ENCODE results near the gene TMIE.

Gene TMIE, protein sequence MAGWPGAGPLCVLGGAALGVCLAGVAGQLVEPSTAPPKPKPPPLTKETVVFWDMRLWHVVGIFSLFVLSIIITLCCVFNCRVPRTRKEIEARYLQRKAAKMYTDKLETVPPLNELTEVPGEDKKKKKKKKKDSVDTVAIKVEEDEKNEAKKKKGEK

GRCh38 chr3:46701181-46701939, at the start of gene TMIE:
Gene TMIE, plus strand, starts transcription at chr3:46701392. Its CDS starts 96 bp downstream, at chr3:46701488.
- peak; percentile 43 for DNase-seq (ENCODE audit: low spot score)

- DNase-seq (ENCODE audit: low spot score) = peak; percentile 13
Measured at GRCh38 chr3:46655271-46655670, 45.9 kb upstream of the TMIE start.

DNA sequence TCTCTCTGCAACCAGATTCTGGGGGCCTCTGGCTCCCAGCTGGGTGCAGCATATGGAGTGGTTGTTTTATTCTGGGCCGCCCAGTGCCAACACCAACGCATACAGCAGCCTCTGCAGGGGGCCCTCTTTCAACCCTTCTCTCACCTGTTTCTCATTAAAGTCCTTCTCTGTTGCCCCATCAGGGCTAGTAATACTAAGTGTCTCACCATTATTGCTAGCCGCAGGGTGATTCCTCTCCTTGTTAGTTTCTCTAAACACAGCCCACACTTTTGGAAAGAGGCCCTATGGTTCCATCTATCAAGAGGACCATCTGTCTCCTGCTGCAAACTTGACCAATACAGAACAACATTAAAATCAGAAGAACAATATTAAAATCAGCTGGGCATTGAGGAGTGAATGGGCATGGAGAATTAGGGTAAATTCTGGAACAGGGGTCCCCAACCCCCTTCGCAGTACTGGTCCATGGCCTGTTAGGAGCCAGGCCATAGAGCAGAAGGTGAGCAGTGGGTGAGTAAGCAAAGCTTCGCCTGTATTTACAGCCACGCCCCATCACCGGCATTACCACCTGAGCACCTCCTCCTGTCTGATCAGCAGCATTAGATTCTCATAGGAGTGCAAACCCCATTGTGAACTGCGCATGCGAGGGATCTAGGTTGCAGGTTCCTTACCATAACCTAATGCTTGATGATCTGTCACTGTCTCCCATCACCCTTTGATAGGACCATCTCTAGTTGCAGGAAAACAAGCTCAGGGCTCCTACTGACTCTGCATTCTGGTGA, 44.2 kb upstream of the TMIE start:
- no peak for DNase-seq (ENCODE audit: low spot score)

- peak; percentile 7 for DNase-seq (ENCODE audit: low spot score)
Measured at GRCh38 chr3:46659285-46659684, 41.9 kb upstream of the TMIE start.

DNA sequence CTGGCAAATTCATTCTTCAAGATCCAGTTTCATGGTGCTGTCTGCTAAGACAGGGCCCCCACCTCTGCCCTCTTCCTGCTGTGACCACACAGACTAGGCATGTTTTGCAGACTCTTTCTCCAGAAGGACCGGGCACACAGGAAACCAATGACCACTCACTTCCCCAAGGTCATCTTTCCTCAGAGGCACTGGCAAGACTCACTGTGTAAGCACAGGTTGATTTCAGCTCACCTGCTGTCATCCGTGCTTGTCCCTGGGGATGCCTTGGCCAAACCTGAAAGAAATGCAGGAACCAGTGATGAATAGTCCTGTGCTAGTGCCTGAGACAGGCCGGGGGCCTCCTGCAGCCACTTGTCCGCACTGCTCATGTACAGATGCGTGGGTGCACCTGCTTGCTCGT, 41.2 kb upstream of the TMIE start:
- peak; percentile 7 for DNase-seq (ENCODE audit: low spot score)

DNA sequence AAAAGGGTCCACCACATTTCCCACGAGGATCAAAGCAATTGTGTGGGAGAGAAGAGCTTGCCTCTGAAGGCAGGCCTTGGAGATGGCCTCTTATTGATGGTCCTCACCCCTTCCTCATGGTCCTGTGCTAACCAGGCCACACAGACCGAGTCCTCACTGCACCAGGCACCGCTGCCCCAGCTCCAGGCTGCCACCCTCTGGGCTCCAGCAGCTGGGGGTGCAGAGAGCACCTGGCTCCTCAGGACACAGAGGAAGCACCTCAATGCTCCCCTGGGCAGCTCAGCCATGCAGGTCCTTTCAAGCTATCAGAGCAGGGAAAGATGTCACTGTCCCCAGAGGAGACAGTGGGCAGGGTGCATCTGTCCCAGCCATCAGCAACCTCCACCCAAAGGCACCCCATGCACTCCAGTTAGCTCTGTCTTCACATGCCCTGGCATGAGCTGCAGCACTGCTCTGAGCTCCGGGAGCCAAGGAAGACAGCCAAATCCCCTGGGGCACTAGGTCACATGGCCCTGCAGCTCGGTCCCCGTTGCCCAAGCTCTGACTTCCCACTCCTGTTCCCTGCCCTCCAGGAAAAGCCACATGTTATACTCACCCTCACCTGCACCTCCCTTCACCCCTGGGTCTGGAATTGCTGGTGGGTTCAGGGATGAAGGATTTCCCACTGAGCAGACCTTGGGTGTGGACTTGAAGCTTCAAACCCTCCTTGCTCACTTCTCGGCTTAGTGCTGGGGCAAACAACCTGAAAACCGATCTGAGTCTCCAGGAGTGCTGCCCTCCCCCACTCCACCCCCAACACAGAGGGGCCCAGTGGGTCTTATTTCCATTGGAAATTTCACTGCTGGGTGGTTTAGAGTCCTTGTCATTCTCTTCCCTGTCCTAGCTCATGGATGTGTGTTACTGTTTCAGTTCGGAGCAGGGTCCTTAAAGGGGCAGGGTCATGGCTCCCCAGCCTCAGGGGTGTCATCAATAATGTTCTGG, 40.4 kb upstream of the TMIE start:
- peak; percentile 7 for DNase-seq (ENCODE audit: low spot score)

DNA sequence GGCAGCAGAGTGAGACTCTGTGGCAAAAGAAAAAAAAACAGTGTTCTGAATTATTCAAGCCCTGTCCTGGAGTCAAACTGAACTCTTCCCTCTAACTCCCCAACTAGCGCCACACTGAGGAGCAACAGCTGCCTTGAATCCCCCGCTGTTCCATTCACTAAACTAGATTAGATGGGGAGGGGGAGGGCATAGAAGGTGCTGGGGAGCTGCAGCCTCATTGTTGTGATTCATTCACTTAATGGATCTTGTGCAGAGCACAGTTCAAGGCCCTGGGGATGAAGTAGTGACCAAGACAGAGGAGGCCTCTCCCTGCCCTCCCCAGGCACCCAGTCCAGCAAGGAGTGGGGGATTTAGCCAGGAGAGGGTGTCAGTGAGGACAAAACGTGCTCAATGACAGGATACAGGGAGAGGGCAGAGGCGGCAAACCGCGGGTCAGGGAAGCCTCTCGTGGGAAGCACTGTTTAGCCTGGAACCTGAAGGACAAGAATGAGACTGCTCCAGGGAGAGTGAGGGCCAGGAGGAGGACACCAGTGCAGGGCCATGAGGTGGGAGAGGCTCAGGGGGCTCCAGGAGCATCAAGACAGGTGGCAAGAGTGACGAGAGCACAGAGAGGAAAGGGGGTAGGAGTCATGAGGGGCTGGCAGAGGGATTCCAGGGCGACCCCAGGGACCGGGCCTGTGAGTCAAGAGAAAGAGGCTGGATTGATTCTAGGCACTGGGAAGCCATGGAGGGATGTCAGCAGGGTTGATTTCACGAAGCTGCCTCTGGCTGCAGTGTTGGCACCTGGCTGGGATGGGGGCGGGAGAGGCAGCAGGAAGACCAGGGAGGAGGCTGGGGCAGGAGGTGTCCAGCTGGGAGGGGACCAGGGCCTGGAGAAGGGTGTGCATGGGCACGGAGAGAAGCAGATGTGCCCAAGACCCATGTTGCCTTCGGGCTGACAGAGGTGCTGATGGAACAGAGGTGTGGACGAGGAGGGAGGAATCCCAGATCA, 39.1 kb upstream of the TMIE start:
- no peak for DNase-seq (ENCODE audit: low spot score)

DNA sequence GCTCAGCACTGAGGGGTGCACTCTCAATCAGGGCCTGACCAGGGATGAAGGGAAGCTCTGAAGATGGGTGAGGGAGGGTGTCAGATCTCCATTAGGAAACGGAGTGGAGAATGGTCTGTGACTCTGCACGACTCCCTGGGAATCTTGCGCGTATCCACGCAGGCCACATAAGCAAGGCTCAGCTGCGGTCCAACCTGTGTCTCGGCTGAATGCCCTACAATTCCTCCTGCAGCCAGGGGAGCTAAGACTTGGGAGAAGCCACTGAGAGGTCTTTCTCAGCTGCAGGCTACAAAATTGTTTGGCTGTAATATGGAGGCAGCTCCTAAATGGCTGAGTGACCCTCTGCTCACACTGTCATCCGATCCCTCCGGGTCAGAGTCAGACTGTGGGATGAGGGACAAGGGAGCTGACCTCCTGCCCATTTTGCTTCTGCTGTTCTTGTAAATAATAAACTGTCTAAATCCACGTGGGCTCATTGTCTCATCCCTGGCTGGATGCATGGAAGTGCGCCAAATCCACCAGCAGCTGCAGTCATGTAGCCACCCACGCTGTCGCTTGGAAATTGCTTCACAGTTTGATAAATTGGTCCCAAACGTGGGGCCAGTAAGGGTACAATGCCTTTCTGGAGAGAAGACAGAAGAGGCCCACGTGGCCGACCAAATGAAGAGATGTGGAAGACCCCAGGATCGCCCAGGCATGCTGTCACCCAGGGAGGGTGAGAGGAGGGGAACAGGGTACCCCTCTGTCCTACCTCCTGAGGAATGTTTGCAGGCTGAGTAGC, 38.2 kb upstream of the TMIE start:
- DNase-seq (ENCODE audit: low spot score) = peak; percentile 80

DNA sequence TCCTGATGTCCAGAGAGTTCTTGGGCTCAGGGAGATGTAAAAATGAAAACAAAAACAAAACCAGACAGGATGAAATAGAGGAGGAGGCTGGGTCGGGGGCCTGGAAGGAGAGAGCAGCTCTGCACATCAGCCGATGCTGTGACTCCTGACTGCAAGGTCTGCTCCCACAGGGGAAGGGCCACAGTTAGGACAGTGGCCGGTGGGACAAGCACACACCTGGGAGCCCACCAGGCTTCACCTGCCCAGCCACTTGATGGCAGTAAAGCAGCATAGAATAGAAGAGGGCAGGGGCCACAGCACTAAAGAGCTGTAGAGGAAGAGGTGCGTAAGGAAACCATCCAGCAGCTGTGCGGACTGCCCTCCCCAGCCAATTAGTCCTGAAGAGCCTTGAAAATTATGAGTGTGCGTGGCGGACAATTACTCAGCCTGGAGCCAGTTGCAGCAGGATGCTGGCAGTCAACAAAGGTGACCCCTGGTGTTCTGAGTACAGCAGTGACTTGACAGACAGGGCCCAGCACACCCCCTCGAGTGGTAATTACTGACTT, 37.5 kb upstream of the TMIE start:
- DNase-seq (ENCODE audit: low spot score) = peak; percentile 10

DNA sequence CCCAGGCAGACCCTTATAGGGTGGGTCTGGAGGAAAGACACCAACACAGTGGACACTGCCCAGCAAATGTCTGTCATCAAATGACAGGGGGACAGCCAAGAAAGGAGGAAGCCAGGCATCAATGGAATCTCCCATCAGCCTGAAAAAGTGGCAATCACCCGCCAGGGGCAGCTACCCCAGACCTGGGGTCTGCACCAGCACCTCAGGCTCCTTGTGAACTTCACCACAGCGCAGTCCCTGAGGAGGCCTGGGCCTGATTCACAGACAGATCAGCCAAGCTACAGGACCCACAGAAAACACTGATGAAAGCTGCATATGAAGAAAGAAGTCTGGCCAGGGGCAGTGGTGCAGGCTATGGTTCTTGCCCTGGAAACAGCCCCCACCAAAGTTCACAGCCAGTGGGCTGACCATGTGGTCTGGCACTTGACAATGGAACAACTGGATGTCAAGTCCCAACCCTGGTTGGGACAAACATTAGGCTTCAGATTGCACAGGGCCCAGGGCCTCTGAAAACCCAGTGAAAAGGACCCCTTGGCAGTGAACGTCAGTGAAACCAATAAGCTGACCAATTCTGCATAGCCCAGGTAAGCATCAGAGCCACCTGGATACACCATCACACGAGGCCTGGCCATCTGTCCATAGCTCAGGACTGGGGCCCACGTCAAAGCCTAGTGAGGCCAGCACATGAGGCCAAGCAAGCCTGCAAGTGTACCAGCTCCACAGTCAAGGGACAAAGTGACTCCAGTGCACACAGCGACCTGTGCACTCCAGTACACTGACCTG, 36.8 kb upstream of the TMIE start:
- peak; percentile 6 for DNase-seq (ENCODE audit: low spot score)

DNA sequence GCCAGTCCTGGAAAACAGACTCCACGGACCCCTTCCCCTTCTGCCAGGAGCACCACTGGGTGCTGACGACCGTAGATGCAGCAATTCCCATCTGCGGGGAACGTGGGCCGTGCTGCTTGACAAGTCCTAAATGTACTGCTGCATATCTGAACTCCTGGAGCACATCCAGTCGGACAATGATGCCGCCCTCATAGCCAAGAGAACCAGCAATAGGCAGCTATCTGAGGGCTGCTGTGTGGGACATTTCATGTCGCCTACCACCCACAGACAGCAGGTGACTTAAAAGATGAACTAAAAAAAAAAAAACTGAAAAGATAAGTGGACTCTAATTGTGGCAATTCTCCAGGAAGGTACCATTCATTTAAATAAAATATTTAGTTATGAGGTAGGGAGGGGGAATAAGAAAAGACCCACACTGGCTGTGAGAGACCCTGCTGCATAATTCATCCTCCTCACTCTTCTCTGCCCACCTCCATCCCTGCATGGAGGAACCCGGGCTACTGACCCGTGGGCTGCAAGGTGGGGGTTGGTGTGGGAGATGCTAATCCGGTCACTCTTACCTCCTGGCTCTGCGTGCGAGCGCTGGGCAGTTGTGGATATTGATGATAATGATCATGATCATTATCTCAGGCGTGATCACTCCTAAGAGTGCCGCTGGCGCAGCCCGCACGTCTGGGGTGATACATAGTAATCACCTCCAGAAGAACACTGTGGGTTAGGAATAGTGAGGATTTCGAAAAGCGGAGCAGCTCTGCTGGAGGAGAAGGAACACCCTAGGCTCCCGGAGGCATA, 36.0 kb upstream of the TMIE start:
- no peak for DNase-seq (ENCODE audit: low spot score)

DNA sequence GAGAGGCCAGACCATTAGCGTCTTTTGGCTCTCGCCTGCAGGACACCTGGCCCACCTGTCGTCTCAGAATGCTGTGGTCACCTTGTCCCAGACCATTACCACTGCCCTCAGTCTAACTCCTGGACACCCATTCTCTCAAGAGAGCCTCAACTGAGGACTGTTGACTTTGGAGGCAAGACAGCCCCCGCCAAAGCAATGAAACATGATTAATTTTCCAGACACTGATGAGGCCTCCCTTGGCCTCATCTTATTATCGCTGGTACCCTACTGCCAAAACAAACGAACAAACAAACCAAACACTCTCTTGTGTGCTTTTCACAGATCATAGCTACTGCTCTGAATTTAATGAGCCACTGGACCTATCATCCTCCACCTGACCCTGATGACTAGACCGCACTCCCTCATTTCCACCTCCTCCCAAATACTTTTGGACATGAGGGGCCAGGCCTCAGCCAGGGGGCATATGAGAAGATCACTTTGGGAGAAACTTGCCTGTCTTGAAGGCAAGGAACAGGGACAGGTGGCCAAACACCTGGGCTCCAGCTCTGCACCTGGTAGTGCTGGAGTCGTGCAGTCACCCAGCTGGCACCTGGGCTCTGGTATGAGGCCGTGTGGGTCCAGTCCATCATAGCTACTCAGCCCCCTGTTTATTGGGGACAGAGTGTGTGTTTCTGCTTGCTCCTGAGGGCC, 35.3 kb upstream of the TMIE start:
- no peak for DNase-seq (ENCODE audit: low spot score)

DNA sequence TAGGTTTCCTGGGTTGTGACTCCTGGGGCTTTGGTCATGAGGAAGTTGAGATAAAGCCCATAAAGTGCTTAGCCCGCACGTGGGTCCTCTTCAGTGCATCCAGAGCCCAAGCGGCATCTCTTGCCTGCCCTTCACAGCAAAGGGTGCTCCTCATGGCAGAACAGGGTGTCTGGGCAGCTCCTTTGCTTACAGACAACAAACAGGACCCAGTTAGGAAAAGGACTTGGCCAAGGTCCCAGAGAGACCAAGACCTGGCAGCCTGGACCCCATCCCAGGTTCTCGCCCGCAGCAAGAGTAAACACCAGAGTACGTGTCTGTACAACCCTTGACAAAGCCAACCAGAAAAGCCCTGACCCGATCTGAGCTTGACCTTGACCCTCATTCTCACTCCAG, 34.7 kb upstream of the TMIE start:
- DNase-seq (ENCODE audit: low spot score) = no peak

DNA sequence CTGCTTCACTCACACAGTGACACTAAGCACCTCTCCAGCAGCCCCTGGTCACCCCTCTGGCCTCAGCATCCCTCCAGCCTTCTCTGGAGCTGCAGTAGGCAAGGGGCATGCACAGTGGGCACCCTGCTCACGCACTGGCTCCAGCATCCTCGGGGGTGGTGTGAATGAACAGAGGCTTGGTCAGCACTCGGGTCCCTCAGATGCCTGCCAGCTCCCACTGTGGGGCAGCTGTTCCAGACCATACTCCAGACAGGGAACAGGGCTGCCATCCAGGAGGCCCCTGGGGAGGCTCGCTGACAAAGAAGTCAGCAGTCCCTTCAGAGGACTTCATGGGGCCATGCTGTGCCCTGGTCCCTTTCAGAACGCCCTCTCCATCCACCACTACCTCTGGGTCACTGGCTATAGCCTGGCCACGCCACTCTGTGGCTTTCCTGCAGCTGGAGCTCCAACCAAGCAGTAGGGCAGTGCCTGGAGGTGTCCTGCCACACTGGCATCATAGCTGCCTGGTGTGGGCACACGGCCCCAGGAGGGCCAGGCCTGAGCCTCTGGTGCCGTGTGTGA, 34.1 kb upstream of the TMIE start:
- no peak for DNase-seq (ENCODE audit: low spot score)

- DNase-seq (ENCODE audit: low spot score) = no peak
Measured at GRCh38 chr3:46667657-46668056, 33.5 kb upstream of the TMIE start.

DNA sequence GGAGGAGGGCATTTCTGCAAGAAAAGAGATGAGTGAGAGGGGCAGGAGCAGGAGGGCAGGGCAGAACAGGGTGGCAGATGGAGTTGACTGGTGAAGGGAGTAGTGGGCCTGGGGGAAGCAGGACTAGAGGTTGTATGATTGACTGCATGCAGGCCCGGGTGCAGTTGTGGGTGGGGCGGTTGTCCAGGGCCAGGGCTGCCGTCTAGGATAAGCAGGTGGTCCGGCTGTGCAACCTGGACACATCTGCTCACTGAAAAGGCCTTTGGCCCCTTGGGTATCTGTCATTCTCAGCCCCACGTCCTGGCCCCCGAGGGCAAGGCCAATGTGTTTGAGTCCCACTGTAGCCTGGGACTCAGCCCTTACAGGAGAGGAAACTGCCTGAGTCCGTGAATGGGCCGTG, 33.1 kb upstream of the TMIE start:
- no peak for DNase-seq (ENCODE audit: low spot score)

GRCh38 chr3:46668591-46668990, 32.6 kb upstream of the TMIE start:
- DNase-seq (ENCODE audit: low spot score) = no peak
